Neural progenitor cell (in vitro differentiated cells): ENCODE results near the gene DMBX1.

Experiments used
- EZH2phosphoT487 ChIP-seq: fragments of 200-600 bp; sonication (generic); IDR thresholded peaks from 2 replicates; pipeline ENCODE4 v1.6.1; 2017; ENCODE audit warnings: antibody characterized with exemption
- TF ChIP-seq, protein P1 (sequence below): fragments of 200-600 bp; sonication (generic); IDR thresholded peaks from 2 replicates; pipeline ENCODE4 v1.5.1; 2017; ENCODE audit warnings: antibody characterized with exemption, mild to moderate bottlenecking

DNA sequence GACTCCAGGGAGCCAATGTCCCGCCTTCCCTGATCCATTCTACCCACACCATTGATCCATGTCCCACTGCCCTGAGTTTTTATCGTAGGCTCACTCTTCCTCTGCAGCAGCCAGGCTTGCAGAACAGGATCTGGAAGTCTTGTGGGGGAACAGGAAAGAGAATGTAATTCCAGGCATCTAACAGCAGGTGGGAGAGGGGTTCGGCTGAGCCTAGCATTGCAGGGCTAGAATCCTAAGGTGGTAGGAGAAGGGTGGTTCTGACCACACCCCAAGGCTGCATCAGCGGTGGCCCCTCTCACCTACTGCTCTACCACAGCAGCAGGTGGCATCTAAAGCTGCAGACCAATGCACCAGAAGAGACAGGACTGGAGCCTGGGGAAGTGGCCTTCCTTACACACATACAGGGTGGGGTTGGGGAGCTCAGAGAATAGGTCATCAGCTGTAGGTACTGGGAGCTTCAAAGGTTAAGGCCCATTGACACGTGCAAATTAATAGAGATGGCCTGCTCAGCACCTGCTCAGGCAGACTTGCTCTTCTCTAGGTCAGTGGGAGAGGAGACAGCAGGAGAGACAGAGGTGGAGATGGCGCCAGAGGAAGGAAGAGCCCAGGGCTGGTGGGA is 41.3 kb downstream of the DMBX1 start:
- TF ChIP-seq, protein P1, sequence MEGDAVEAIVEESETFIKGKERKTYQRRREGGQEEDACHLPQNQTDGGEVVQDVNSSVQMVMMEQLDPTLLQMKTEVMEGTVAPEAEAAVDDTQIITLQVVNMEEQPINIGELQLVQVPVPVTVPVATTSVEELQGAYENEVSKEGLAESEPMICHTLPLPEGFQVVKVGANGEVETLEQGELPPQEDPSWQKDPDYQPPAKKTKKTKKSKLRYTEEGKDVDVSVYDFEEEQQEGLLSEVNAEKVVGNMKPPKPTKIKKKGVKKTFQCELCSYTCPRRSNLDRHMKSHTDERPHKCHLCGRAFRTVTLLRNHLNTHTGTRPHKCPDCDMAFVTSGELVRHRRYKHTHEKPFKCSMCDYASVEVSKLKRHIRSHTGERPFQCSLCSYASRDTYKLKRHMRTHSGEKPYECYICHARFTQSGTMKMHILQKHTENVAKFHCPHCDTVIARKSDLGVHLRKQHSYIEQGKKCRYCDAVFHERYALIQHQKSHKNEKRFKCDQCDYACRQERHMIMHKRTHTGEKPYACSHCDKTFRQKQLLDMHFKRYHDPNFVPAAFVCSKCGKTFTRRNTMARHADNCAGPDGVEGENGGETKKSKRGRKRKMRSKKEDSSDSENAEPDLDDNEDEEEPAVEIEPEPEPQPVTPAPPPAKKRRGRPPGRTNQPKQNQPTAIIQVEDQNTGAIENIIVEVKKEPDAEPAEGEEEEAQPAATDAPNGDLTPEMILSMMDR = peak; percentile 15
- TF ChIP-seq EZH2phosphoT487 = no peak
